Natural killer cell treated with Interleukin-12 subunit alpha and Interleukin-12 subunit beta and Interleukin-15 and Interleukin-18, amount 100 ng/mL, for 72 hours (primary cell): Measurements from ENCODE around the gene CDKN2D. TPM values are rescaled to one million over a fixed set of nuclear protein-coding genes. Genes with fewer than 3 reads are reported as not detected.

Experiments used
- ATAC-seq, 2 donors: fragments of 150-1000 bp; cut with Tn5 transposase in 1 of 2; sonication (Bioruptor Pico), chemical (Tn5 transposase) in 1 of 2; 2 replicates each; pipeline ENCODE4 v1.10.0; 2021
- DNase-seq: peaks from one replicate; pipeline ENCODE4 v3.0.0; 2022; ENCODE audit warnings: low spot score
- H3K27ac Mint-ChIP-seq, 2 donors: 1 replicate in 1 of 2; 2 replicates in 1 of 2; pipeline ENCODE4 v1.8.0; 2022; ENCODE audit warnings: mixed read lengths in 2 of 2, mild to moderate bottlenecking in 1 of 2, moderate library complexity in 1 of 2
- H3K27me3 Mint-ChIP-seq, 2 donors: 1 replicate in 1 of 2; 2 replicates in 1 of 2; pipeline ENCODE4 v1.8.0; 2022; ENCODE audit warnings: mixed read lengths in 2 of 2
- H3K36me3 Mint-ChIP-seq: one replicate; pipeline ENCODE4 v1.8.0; 2022; ENCODE audit warnings: mixed read lengths
- H3K4me1 Mint-ChIP-seq, 2 donors: 1 replicate in 1 of 2; 2 replicates in 1 of 2; pipeline ENCODE4 v1.8.0; 2022; ENCODE audit warnings: low read depth in 2 of 2, mixed read lengths in 2 of 2, mild to moderate bottlenecking in 1 of 2
- H3K4me3 Mint-ChIP-seq: one replicate; pipeline ENCODE4 v1.8.0; 2022; ENCODE audit warnings: mixed read lengths
- H3K9me3 Mint-ChIP-seq: 2 replicates; pipeline ENCODE4 v1.8.0; 2022; ENCODE audit warnings: mixed read lengths
- total RNA-seq, 2 donors: library from RNA; stranded (reverse); gene quantifications; one replicate each; pipeline ENCODE4 v1.2.3, GENCODE V29; 2022

The CDKN2D gene
- total RNA-seq, 2 donors from 2014 or later = 28.0 to 33.9 TPM

GRCh38 chr19:10517760-10518443, 50.9 kb downstream of the CDKN2D start:
- DNase-seq (peak; percentile 67), ATAC-seq (peak in 1 of 2 donors; percentile 8)
- Mint-ChIP-seq H3K27ac (peak overlapping the region; percentile 64 to 86), H3K4me3 (peak overlapping the region; percentile 82), H3K36me3 (peaks cover 8% of the 10 kb centered on the region), H3K27me3 (no peaks in the 10 kb centered on the region), H3K4me1 (peaks cover 53 to 63% of the 10 kb centered on the region in 2 donors), H3K9me3 (no peaks in the 10 kb centered on the region)

- Mint-ChIP-seq H3K27ac (peak within 1 kb of the TSS; percentile 73 to 86), H3K4me1 (peaks cover 56 to 61% of the 10 kb centered on the region in 2 donors), H3K9me3 (no peaks in the 10 kb centered on the region), H3K4me3 (peak within 1 kb of the TSS; percentile 87), H3K36me3 (peaks cover 8% of the 10 kb centered on the region), H3K27me3 (no peaks in the 10 kb centered on the region)
- DNase-seq (peak; percentile 82), ATAC-seq (peak; percentile 57 to 66)
These were observed 51.4 kb downstream of the CDKN2D start, which contains the start of gene S1PR5 for GRCh38 chr19:10517361-10517759. S1PR5 (minus strand) TSS chr19:10517447; CDS start chr19:10515011, 2,436 bp downstream.

GRCh38 chr19:10516671-10517286, 52.0 kb downstream of the CDKN2D start:
- peak; percentile 77 for DNase-seq
- Mint-ChIP-seq H3K27me3 (no peaks in the 10 kb centered on the region), H3K27ac (peak overlapping the region; percentile 73 to 74), H3K4me1 (peaks cover 56% of the 10 kb centered on the region in 2 donors), H3K4me3 (peak overlapping the region; percentile 87), H3K9me3 (no peaks in the 10 kb centered on the region), H3K36me3 (peaks cover 8% of the 10 kb centered on the region)
- peak; percentile 56 to 57 for ATAC-seq

Other genes starting within 250 kb of the CDKN2D start
- gene RAVER1, start 235.4 kb downstream of the CDKN2D start, total RNA-seq = 100 to 1,000 TPM in 1 of 2 donors, 10 to 100 TPM in 1; 81.1 to 131 TPM
- 100 to 1,000 TPM in 1 of 2 donors, 10 to 100 TPM in 1; 91.9 to 154 TPM for gene ICAM3, start 229.4 kb downstream of the CDKN2D start, total RNA-seq
- gene TYK2, start 188.4 kb downstream of the CDKN2D start, total RNA-seq = 100 to 1,000 TPM; 310 to 453 TPM
- gene CDC37, start 165.4 kb downstream of the CDKN2D start, total RNA-seq = 100 to 1,000 TPM; 228 to 368 TPM
- 10 to 100 TPM; 14.5 to 46.6 TPM for gene PDE4A, start 148.4 kb downstream of the CDKN2D start, total RNA-seq
- gene KEAP1, start 65.6 kb downstream of the CDKN2D start, total RNA-seq = 100 to 1,000 TPM in 1 of 2 donors, 10 to 100 TPM in 1; 94.0 to 118 TPM
- gene S1PR5, start 51.5 kb downstream of the CDKN2D start, total RNA-seq = 10 to 100 TPM in 1 of 2 donors, 1 to 10 TPM in 1; 5.1 to 16.3 TPM
- gene ATG4D, start 25.1 kb downstream of the CDKN2D start, total RNA-seq = 10 to 100 TPM; 67.4 to 71.0 TPM
- gene KRI1, start 3.0 kb downstream of the CDKN2D start, total RNA-seq = 10 to 100 TPM; 50.9 to 89.6 TPM
- gene AP1M2, start 18.3 kb upstream of the CDKN2D start, total RNA-seq = not detected
- 10 to 100 TPM; 63.9 to 67.9 TPM for gene SLC44A2, start 56.6 kb upstream of the CDKN2D start, total RNA-seq
- gene ILF3, start 85.4 kb upstream of the CDKN2D start, total RNA-seq = 100 to 1,000 TPM; 298 to 579 TPM
- gene QTRT1, start 132.5 kb upstream of the CDKN2D start, total RNA-seq = 100 to 1,000 TPM in 1 of 2 donors, 10 to 100 TPM in 1; 32.0 to 110 TPM
- gene DNM2, start 149.1 kb upstream of the CDKN2D start, total RNA-seq = 100 to 1,000 TPM; 403 to 422 TPM